CD4-positive, alpha-beta T cell treated with Interleukin-21 for 1 hour (primary cell): ENCODE data around the gene BRAT1.
"Not testable (repeated sequence)": the region's sequence is repeated elsewhere in the genome, so short reads cannot be mapped to it uniquely, and the experiment has no call there.

Experiments used
- DNase-seq: peaks from one replicate; pipeline ENCODE4 v3.0.0-alpha.2; 2020

BRAT1 gene

DNA sequence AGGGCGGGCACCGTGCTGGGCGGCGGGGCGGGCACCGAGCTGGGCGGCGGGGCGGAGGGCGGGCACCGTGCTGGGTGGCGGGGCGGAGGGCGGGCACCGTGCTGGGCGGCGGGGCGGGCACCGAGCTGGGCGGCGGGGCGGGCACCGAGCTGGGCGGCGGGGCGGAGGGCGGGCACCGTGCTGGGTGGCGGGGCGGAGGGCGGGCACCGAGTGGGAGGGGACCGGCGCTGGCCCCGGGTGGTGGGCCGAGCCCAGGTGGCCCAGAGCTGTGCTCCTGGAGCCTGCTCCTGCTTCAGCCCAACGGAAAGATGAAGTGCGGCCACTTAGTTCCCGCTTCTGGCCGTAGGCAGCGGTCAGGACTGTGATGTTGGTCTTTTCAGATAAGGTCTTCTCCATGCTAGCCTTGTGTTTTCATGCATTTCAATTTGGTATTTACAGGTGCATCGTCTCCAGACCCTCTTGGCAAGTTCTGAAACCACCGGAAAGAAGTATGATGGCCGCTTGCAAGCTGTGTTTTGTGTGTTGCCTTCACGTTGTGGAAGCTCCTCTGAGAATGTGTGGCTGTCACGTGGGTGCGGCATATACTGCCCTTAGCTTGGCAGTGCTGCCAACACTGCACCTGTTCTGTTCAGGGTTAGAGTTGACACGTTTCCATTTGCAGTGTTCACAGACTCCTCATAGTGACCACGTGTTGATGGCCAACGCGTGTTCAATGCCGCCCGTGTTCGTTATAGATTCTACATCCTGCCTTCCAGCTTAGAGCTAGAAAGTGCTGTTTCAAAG is 28.7 kb upstream of the BRAT1 start:
- DNase-seq: no peak

DNA sequence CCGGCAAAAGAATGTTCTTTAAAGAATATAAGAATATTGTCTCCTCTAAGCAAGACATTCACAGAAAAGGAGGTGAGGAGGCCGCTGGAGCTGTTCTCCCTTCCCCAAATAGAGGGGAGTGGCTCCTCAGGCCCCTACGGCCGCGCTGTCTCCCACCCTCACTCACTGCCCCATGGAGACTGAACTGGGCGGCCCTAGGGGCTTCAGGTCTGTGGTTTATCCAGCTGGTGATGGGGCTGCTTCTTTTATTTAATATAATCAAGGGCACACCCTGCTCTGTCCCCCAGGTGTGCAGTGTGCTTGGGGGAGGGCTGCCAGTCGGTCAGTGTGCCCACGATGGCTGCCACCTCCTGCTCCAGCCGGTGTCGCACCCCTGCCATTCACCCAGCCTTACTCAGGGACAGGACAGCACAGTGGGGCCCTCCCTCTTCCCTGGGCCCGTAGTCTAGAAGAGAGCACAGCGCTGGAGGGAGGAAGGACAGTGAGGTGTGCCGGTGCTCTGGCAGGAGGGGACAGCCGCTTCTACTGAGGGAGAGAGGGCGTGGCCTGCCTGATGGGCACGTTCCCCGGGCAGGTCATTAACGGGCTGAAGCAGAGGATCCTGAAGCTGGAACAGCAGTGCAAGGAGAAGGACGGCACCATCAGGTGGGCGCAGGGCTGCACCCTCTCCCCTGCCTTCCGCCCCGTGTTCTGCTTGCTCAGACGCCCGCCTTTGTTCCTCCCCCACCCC is 26.8 kb upstream of the BRAT1 start:
- no peak for DNase-seq

DNA sequence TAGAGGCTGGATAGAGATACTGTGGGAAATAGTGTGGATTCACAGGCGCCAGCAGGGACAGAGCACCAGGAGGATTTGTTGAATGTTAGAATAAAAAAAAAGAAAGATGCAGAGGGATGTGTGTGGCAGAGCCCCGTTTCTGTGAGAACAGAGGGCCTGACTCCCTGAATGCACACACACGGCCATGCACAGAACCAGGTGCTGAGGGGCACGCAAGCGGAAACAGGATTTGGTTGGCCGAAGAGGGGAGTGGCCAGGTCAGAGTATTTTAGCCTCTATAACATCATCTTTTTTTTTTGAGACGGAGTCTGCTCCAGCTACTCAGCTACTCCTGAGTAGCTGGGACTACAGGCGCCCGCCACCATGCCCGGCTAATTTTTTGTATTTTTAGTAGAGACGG is 25.3 kb upstream of the BRAT1 start:
- DNase-seq: no peak

DNA sequence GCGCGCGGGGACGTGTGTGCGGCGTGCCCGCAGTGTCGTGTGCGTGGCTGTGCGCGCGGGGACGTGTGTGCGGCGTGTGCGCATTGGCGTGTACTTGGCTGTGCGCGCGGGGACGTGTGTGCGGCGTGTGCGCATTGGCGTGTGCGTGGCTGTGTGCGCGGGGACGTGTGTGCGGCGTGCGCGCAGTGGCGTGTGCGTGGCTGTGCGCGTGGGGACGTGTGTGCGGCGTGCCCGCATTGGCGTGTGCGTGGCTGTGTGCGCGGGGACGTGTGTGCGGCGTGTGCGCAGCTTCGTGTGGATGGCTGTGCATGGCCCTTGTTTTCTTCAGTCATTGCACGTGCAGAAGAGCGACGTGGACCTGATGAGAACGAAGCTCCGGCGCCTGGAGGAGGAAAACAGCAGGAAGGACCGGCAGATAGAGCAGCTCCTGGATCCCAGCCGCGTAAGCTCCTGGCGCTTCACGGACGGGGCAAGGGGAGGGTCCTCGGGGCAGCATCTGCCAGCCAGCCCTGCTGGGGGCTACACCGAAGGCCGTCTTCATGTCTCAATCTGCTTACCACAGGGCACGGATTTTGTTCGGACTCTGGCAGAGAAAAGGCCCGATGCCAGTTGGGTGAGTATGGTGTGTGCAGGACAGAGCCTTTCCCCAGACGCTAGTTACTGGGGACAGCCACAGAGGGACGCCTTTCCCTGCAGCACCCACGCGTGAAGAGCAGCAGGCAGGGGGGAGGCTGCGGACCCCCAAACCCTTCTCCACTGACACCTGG is 22.8 kb upstream of the BRAT1 start:
- DNase-seq: no peak

DNA sequence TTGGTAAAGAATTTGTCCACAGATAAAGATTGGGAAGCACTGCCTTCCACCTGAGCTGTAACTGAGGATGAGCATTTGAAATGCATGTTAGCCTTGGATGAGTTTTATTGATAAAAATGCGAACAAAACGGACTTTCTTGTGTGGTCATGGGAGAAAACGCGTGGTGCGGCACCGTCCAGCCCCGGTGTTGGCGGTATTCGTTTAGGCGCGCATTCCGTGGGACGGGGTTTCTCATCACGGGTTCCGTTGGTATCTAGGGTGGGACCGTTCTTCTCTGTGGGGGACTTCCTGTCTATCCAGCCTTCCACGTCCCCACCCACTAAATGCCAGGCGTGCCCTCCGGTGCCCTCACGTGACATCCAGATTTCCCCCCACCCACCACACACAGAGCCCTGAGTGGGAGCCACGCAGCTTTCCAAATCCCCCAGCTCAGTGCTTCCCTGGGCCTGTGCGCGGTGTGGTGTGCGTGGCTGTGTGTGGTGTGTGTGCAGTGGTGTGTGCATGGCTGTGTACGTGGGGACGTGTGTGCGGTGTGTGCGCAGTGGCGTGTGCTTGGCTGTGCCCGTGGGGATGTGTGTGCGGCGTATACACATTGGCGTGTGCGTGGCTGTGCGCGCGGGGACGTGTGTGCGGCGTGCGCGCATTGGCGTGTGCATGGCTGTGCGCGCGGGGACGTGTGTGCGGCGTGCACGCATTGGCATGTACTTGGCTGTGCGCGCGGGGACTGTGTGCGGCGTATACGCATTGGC is 21.6 kb upstream of the BRAT1 start:
- no peak for DNase-seq

DNA sequence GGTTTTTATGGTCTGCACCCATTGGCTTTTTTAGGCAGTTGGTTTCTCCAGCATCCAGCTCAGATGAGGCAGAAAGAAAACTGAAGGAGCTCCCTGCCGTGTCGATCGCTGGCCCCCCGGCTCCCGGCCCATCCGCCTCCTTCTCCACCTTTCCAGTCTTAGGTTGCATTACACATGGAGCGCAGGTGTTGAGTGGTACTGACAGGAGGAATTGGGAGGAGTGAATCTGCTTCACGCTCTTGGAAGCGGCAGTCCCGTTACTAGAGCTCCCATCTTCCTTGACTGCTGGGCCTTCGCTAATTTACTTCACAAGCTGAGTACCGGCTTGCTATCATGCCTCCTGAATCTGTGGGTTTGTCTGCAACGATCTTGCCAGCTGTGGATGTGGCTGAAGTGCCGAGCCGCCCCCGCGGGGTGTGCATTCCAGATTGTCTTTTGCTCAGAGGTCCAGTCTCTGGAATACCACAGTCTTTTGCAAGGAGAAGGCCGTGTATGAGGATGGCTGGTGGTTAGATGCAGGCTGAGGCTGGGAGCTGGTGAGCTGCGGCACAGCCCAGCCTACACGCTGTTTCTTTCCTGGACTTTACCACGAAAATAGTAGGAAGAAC is 20.5 kb upstream of the BRAT1 start:
- no peak for DNase-seq

DNA sequence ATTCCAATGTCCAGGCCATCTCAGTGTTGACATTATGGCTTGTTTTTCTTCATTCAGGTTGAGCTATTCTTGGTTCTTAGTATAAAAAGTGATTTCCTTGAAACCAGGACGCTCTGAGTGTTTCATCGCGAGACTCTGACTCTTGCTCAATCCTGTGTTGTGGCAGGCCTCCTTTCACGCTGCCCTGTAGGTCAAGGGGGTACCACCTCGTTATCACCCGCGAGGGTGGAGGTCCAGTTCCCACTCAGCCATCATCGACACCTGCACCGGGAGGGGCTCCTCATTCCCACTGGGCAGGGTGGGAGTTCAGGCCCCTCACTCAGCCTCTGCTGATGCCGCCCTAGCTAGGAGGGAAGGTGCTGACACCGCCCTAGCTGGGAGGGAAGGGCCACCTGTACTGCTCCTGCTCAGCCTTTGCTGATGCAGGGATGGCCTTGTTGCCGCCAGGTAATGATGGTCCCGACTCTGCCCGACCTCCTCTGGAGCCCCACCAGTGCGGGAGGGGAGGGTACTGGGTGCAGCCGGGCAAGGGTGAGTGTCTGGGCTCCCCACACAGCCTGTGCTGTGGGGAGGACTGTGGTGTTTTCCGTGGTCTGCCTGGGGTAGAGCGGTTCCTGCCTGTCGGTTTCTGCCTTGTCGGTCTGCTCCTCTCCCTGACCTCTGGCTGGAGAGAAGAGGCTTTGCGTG is 19.9 kb upstream of the BRAT1 start:
- DNase-seq: no peak

DNA sequence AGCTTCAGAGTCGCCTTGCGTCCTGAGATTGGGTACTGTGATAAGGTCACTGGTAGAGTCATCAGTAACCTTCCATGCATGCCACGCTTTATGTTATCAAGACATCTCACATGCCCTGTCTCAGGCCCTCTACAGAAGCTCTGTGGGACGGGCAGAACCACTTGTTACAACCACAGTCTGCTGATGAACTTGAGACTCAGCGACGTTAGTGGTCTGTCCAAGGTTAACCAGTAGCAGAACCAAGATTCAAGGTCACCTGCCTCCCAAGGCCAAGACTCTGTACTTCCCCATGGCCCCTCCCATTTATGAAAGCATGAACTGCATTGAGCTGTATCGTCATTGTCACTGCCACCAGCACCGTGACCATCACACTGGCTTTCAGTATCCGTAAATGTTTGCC is 18.4 kb upstream of the BRAT1 start:
- DNase-seq: no peak

DNA sequence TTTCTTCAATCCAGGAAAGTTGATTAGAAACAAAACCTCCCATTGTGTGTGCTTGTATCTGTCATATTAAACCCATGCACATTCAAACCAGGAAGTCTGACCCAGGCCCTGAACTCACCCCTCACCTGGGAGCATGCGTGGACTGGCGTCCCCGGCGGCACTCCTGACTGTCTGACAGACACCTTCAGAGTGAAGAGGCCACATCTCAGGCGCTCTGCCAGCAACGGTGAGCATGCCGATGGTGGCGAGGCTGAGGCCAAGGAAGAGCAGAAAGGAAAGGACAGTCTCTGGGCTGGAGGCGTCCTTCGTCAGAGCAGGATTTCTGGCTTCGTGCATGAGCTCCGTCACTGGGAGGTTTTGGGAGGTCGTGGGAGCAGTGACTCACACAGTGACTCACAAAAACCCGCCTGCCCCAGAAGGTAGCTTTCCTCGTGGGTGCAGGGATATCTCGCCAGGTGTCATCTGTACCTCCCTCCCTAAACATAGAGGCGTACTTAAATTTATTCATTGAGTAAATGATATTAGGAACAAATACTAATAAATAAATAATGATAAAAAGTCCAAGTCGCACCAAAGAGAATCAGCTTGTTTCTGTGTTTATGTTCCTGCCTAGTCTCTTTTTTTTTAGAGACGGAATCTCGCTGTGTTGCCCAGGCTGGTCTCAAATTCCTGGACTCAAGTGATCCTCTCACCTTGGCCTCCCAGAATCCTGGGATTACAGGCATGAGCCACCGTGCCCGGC is 16.9 kb upstream of the BRAT1 start:
- DNase-seq: no peak

DNA sequence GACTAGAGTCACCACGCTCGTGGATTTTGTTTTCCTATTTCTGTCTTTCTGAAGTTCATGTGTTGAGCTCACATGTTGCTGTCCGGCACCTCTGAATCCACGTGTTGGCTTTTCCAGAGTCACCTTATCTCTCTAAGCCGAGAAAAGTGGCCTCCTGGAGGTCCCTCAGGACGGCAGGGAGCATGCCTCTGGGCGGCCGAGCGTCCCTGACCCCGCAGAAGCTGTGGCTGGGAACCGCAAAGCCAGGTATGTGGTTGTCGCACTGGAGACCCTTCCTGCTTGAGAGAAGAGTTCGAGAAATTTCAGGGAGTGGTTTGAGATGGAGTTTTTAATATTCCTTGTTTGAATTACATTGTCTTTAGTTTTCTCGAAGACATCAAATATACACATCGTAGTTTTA is 16.1 kb upstream of the BRAT1 start:
- no peak for DNase-seq

DNA sequence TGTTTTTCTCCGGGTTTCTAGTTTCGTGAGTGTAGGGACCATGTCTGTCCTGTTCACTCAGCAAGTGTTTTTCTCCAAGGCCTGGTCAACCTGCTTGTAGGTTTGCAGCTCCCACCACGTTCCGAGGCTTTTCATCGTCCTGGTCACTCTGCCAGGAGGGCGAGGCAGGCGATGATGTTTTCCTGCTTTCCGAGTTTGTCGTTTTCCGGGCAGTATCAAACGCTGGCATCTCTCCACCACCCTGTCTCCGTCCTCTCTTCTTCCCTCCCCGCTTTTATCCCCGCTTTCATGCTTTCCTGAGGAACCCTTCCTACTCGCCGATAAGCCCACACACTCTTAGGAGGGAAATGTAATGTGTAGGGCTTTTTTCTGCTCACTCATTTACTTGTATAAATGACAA is 14.7 kb upstream of the BRAT1 start:
- DNase-seq: no peak

DNA sequence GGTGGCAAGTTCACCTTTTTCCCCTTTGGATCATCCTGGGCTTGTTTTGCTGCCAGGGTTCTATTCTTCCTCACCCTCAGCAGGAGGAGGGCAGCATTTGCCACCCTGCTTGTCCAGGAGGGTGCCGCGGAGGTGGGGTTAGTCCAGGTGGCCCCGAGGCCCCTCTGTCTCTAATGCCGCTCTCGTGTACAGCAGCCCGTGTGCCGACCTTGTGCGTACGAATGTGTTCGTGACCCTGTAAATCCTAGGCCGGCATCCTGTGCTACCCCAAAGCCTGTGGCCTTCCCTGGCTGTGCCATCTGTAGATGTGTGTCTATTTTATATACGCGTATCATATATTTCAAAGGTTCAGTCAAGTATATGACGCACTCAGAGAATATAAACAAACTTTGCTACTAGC is 14.1 kb upstream of the BRAT1 start:
- DNase-seq: no peak

DNA sequence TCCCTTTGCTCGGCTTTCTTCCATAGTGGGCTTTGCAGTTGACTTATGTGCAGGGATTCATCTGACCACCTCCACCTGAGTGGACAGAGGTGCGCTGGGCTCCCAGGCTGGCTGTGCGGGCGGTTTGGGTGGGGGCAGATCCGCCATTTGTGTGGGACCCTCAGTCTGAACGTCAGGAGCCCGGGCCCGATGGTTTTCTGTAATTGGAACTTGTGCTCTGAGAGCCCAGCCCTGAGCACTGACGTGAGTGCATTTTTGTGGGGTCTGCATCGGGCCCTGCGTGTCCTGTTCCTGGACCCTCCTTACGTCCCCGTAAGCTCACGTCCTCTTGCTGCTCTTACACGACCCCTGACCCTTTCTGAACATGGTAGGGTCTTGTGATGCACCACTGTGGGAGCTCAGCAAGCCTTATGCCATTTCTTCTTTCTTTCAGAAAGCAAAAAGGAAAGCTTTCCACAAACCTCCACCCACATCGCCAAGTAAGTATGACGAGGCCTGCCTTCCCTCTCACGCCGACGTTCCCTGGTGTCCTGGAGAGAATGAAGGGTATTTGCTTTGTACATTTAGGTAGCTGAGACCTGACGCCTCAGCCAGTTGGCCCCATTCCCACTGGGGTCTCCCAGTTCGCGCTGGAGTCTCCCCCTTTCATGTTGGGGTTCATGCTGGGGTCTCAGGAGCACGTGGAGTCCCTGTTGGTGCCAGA is 13.3 kb upstream of the BRAT1 start:
- DNase-seq: no peak

DNA sequence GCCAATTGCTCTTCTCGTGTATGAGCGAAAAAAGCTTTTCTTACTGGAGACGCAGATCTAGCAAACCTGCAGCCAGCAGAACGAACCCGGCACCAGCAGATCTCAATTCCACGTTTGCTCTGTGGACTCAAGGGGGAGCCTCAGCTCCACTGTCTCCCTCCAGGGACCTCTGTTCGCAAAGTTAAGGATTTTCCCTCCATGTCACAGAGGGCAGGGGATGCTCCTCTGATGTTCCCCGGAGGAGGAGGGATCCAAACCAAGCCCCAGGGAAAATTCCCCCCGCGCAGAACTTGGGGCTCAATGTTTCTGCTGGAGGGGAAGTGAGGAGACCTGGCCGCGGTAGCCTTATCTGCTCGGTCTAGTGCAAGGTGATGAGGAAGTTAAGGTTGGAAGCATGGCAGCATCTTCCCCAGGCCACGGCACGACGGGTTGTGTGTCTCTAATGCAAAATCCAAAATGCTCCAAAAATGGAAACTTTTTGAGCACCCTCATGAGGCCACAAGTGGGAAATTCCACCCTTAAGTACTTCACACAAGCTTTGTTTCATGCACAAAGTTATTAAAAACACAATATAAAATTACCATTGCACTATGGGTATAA is 12.5 kb upstream of the BRAT1 start:
- no peak for DNase-seq

DNA sequence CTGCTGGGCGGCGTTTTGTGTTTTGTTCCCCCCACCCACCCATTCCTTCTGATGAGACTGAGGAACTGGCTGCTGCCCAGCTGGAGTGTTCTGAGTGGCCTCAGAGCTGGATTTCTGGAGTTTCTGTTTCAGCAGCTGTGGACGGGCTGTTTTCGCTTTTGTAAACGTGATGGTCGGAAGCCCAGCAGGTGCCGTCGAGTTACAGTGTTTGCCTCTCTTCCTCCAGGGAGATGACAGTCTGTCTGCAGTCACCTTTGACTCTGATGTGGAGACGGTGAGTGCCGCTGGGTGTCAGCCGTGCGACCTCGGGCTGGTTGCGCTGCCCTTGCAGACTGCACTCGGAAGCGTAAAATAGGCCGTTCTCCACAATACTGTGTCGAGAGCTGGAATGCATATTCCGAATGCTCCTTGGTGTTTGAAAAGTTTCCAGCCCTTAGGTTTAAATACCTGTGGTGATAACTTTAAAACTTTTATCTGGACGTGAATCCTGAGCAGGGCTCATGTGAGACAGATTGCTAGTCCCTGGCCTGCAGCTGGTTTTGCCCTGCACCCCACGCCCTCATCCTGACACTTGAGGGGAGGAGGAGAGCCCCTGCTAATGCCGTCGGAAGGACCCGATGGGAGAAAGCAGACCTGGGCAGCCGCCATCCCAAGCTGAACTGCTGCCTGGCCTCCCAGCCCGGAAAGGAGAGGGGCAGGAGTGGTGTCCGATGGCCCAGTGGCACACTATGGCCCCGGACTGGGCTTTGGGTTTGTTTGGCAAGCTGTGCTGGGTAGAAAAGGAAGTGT is 11.8 kb upstream of the BRAT1 start:
- DNase-seq: peak; percentile 34

DNA sequence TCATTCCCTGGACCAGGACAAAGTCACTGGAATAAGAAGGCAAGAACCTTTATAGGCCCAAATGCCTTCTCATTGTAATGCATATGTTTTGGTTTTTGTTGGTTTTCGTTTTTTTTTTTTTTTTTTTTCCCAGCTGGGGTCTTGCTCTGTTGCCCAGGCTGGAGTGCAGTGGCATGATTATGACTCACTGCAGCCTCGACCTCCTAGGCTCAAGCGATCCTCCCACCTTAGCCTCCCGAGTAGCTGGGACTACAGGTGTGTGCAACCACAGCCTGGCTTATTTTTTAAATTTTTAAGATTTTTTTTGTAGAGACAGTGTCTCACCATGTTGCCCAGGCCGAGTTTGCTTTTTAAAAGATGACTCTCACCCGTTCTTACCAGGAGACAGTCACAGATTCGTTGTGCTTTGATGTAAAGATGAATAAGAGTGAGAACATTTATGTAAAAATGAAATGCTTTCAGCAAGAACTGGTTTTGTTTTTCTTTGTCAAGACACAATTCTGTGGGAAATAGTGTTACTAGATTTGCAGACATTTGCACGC is 11.1 kb upstream of the BRAT1 start:
- no peak for DNase-seq

DNA sequence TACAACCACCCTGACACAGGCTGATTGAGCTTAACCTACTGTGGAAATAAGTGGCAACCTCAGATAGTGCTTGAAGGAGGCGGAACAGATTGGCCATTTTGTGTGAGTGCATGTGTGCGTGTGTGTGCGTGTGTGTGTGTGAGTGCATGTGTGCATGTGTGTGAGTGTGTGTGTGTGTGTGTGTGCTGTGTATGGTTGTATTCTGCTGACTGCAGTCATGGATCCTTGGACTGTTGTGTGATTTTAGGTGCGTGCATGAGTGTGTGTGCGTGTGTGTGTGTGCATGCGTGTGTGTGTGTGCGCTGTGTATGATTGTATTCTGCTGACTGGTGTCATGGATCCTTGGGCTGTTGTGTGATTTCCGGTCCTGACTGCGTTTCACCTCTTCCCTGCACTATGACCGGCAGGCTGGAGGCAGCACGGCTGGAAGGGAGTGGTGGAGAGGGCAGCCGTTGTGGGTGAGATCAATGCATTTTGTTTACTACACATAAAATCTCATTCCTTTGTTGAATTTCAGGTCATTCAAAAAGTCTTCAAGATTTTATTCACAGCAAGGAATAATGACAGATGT is 9.7 kb upstream of the BRAT1 start:
- DNase-seq: no peak

DNA sequence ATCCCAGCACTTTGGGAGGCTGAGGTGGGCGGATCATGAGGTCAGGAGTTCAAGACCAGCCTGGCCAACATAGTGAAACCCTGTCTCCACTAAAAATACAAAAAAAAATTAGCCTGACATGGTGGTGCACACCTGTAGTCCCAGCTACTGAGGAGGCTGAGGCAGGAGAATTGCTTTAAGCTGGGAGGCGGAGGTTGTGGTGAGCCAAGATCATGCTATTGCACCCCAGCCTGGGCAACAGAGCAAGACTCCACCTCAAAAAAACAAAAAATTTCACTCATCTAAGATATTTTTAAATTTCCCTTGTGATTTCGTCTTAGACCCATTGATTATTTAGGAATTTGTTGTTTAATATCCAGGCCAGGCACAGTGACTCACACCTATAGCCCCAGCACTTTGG is 8.6 kb upstream of the BRAT1 start:
- DNase-seq: not testable (repeated sequence)
